Heart left ventricle (tissue), 16 donors: ENCODE data around the gene TJP3. TPM values are rescaled to one million over a fixed set of nuclear protein-coding genes. Genes with fewer than 3 reads are reported as not detected.
"Not testable (repeated sequence)": the region's sequence is repeated elsewhere in the genome, so short reads cannot be mapped to it uniquely, and the experiment has no call there.

Experiments used
- ATAC-seq, 4 donors: fragments of 200-7000 bp; cut with Tn5 transposase; one replicate each; pipeline ENCODE4 v1.9.1; 2020 to 2022; ENCODE audit warnings: moderate library complexity in 4 of 4, mild to moderate bottlenecking in 3 of 4, moderate number of reproducible peaks in 1 of 4
- DNase-seq, 5 donors: peaks; one replicate each; pipeline ENCODE4 v3.0.0-alpha.2; 2020
- H3K27ac ChIP-seq, 12 donors: fragments of 200-600 bp; sonication (generic) in 4 of 12; one replicate each; pipeline versions ENCODE4 v1.5.0 to v1.8.0; 2016 to 2022; ENCODE audit warnings: mild to moderate bottlenecking in 2 of 12
- H3K27me3 ChIP-seq, 9 donors: fragments of 200-600 bp; sonication (generic) in 2 of 9; one replicate each; pipeline versions ENCODE4 v1.5.1 to v1.8.0; 2016 to 2022; ENCODE audit warnings: mild to moderate bottlenecking in 3 of 9
- H3K36me3 ChIP-seq, 9 donors: fragments of 200-600 bp; sonication (generic) in 2 of 9; one replicate each; pipeline versions ENCODE4 v1.5.0 to v1.8.0; 2018 to 2022; ENCODE audit warnings: mild to moderate bottlenecking in 2 of 9
- H3K4me1 ChIP-seq, 12 donors: fragments of 200-600 bp; sonication (generic) in 4 of 12; one replicate each; pipeline versions ENCODE4 v1.5.0 to v1.8.0; 2016 to 2022; ENCODE audit warnings: mild to moderate bottlenecking in 3 of 12
- H3K4me3 ChIP-seq, 12 donors: fragments of 200-600 bp; sonication (generic) in 4 of 12; one replicate each; pipeline versions ENCODE4 v1.5.0 to v1.8.0; 2017 to 2022; ENCODE audit warnings: mild to moderate bottlenecking in 9 of 12, moderate library complexity in 4 of 12
- H3K9me3 ChIP-seq, 12 donors: fragments of 200-600 bp; sonication (generic) in 4 of 12; one replicate each; pipeline versions ENCODE4 v1.5.0 to v1.8.0; 2016 to 2022; ENCODE audit warnings: mild to moderate bottlenecking in 1 of 12
- POLR2A ChIP-seq, 2 donors: fragments of 450-650 bp; IDR thresholded peaks; one replicate each; pipeline ENCODE4 v1.6.1; 2017; ENCODE audit warnings: antibody characterized with exemption in 2 of 2, mild to moderate bottlenecking in 2 of 2, moderate library complexity in 2 of 2
- WGBS, 4 donors: extraction: QIAGEN DNeasy Blood & Tissue Kit in 2 of 4; methylation state at CpG; one replicate each; pipeline versions ENCODE4 v1.1.5 to v1.1.7; 2013 to 2018; 5-methylcytosine and 5-hydroxymethylcytosine counted together
- intact Hi-C, 10 donors: fragments of 100-400 bp; cut with DNase I; formaldehyde crosslinking; loops; one replicate each; pipeline versions ENCODE4 v1.11.1 to v1.14.2; 2022
- polyA plus RNA-seq, 2 donors: library from polyadenylated mRNA; stranded (reverse); fragments of 200-250 nt; gene quantifications; one replicate each; pipeline ENCODE4 v1.2.3, GENCODE V29; 2013
- total RNA-seq, 9 donors: library from RNA; depleted of rRNA in 2 of 9; stranded (reverse); fragments of >200 nt in 2 of 9; fragmentation: NEBNext Ultra II Directional in 3 of 9; extraction: Animal tissue kit (Norgen Biotek cat#: 25700) in 3 of 9; gene quantifications; one replicate each; pipeline versions ENCODE4 v1.1.0 to v1.2.4, GENCODE V29; 2016 to 2023
- TF ChIP-seq, protein P1 (sequence below), 12 donors: fragments of 200-600 bp; sonication (generic) in 4 of 12; IDR thresholded peaks; one replicate each; pipeline versions ENCODE4 v1.5.0 to v1.8.0; 2018 to 2022; ENCODE audit warnings: antibody characterized with exemption in 12 of 12, mild to moderate bottlenecking in 5 of 12
- donor health status: ischemic (EF 13 %, LVEDD 7.1; RV severe dilation, severe dysfunction).
- donor health status: healthy with polysubstance abuse.
- donor health status: DM: no; HTN: yes; CAD: no.
- donor health status: DM: no; HTN: no; CAD: no.
- donor health status: ischemic (EF 25% LVEDD 6.9; RV normal size, moderate dysfunction).
- donor health status: ischemic (EF 25% LVEDD 5.7; RV mildly dilated, moderate dysfunction).
- donor health status: healthy.
- donor health status: DM: yes; HTN: yes; CAD: no.
- donor health status: ischemic (EF 35%, LVEDD 5.7; RV mildly dilated, moderate dysfunction).
- donor health status: nonischemic (EF 11% LVEDD 7.7; RV severe dilation, severe dysfunction).
- donor health status: DM: yes; HTN: yes; CAD: no.
- donor health status: PGD.
- donor health status: ischemic (EF 29% LVEDD 5.4; RV normal size, mild dysfunction).
- donor health status: nonischemic (EF 23%, LVEDD 6.1; RV moderate dilation, normal function).

The TJP3 gene
- total and polyA plus RNA-seq, 11 donors: 0.06 to 0.48 (median 0.41) TPM; not detected in 8

DNA sequence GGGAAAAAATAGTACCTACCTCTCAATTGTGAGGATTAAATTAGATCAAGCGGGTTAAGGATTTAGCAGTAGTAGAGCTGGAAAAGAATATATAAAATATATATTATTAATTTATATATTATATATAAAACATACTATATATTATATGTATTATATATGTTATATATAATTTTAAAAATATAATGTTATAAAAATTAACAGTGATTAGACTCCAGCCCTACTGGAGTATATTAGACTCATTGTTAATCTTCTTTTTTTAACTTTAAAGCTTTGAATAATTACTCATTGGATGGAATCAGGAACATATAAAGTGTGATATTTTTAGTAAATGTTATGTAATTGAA lies 53.9 kb downstream of the TJP3 start:
- intact Hi-C loops: loop anchor here in 6 of 10 donors (5.0 to 10.0 kb wide), 4 partner anchors 60 to 225 kb away; partner anchors contain the start of gene EEF2 (in 5 of the 6)
- no peak for ATAC-seq
- peak overlapping the region in 7 of 12 donors; percentile 67 to 93 (median 87) for H3K4me3 ChIP-seq
- WGBS, 4 donors: 52 to 74% (median 60%) methylated on average over 1 of the region's 1 CpG
- DNase-seq: no peak
- TF ChIP-seq, protein P1, sequence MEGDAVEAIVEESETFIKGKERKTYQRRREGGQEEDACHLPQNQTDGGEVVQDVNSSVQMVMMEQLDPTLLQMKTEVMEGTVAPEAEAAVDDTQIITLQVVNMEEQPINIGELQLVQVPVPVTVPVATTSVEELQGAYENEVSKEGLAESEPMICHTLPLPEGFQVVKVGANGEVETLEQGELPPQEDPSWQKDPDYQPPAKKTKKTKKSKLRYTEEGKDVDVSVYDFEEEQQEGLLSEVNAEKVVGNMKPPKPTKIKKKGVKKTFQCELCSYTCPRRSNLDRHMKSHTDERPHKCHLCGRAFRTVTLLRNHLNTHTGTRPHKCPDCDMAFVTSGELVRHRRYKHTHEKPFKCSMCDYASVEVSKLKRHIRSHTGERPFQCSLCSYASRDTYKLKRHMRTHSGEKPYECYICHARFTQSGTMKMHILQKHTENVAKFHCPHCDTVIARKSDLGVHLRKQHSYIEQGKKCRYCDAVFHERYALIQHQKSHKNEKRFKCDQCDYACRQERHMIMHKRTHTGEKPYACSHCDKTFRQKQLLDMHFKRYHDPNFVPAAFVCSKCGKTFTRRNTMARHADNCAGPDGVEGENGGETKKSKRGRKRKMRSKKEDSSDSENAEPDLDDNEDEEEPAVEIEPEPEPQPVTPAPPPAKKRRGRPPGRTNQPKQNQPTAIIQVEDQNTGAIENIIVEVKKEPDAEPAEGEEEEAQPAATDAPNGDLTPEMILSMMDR (IDR thresholded peaks at IDR 0.05): no peak
- TF ChIP-seq POLR2A (IDR thresholded peaks at IDR 0.05): no peak
- no peaks in the 10 kb centered on the region for H3K9me3 ChIP-seq
- H3K27ac ChIP-seq: peak overlapping the region; percentile 90 to 99 (median 97)
- H3K36me3 ChIP-seq: peaks cover 0 to 51% (median 41%) of the 10 kb centered on the region in 9 donors
- peaks cover 5 to 43% (median 28%) of the 10 kb centered on the region in 12 donors for H3K4me1 ChIP-seq
- no peaks in the 10 kb centered on the region for H3K27me3 ChIP-seq

DNA sequence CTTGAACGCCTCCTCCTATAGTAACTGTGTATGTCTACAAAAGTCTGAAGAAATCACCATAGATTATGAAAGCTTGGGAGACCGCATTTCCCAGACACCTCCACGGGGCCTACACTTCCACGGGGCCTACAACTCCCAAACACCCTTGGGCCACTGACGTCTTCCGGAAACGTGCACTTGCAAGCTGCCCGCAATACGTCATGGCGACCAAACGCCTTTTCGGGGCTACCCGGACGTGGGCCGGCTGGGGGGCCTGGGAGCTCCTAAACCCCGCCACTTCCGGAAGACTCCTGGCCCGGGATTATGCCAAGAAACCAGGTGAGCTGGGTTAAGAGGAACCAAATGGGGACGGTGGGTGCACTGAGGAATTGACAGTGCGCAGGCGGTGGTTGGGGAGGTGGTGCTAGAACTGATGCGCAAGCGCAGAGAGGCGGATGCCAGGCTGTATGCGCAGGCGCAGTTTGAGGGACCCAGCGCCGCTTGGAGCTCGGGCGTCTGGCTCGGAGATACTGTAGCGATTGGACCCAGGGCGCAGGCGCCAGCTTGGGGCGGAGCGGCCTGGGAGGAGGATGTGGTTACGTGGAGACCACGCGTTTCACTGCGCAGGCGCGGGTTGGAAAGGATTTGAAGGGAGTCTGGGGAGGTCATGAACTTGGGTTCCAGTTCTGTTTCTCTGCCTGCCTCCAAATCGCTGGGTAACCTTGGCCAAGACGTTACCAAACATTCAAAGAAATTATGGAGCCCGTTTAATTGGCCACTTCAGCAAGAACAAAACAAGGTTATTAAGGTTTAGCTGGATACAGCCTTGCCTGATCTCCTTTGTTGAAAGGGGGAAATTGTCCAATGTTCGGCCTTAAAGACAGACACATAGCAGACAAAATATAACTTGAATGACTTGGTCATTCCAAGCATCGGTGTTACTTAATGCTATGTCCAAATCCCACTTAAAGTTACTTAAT lies 54.6 kb downstream of the TJP3 start, which contains the start of gene MRPL54:
MRPL54 (plus strand) TSS at position 182 of the 959 bp plus-strand sequence; CDS start at position 201, 19 bp downstream.
- ATAC-seq (peak; percentile 94 to 97 (median 96)), DNase-seq (peak; percentile 99 to 100 (median 99))
- H3K9me3 ChIP-seq: no peaks in the 10 kb centered on the region
- peak within 1 kb of the TSS; percentile 90 to 99 (median 97) for H3K27ac ChIP-seq
- H3K4me1 ChIP-seq: peaks cover 5 to 43% (median 28%) of the 10 kb centered on the region in 12 donors
- intact Hi-C loops: loop anchor here in 6 of 10 donors (5.0 to 10.0 kb wide), 4 partner anchors 60 to 225 kb away; partner anchors contain the start of gene EEF2 (in 5 of the 6)
- no peaks in the 10 kb centered on the region for H3K27me3 ChIP-seq
- peaks cover 0 to 51% (median 41%) of the 10 kb centered on the region in 9 donors for H3K36me3 ChIP-seq
- 3 to 5% (median 4%) methylated on average over 36 to 47 of the region's 47 CpGs for WGBS, 4 donors
- peak within 1 kb of the TSS; percentile 69 to 98 (median 90) for H3K4me3 ChIP-seq
- TF ChIP-seq, protein P1 (IDR thresholded peaks at IDR 0.05): no peak
- peak in 1 of 2 donors; percentile 54 for TF ChIP-seq POLR2A (IDR thresholded peaks at IDR 0.05)

DNA sequence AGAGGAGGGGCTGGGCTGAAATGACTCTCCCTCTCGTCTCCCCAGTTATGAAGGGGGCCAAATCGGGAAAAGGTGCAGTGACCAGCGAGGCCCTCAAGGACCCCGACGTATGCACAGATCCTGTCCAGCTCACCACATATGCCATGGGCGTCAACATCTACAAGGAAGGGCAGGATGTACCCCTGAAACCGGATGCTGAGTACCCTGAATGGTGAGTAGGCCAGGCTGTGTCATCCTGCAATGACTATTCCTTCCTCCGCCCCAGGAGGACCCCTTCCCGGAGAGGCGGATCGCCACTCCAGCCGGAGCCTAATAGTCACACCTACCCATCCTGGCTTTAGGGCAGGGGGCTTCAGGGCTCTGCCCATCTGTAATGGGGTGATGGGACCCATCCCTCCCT lies 56.9 kb downstream of the TJP3 start:
- intact Hi-C loops: loop anchor here in 4 of 10 donors (10.0 kb wide), 2 partner anchors 60 to 220 kb away; partner anchors contain the start of gene EEF2 (in 3 of the 4)

DNA sequence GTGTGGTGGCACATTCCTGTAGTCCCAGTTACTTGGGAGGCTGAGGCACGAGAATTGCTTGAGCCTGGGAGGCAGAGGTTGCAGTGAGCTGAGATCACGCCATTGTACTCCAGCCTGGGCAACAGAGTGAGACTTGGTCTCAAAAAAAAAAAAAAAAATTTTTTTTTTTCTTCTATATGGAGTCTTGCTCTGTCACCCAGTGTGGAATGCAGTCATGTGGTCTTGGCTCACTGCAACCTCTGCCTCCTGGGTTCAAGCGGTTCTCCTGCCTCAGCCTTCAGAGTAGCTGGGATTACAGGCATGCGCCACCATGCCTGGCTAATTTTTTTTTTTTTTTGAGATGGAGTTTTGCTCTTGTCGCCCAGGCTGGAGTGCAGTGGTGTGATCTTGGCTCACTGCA lies 57.6 kb downstream of the TJP3 start:
- intact Hi-C loops: loop anchor here in 4 of 10 donors (10.0 kb wide), 2 partner anchors 59 to 219 kb away; partner anchors contain the start of gene EEF2 (in 3 of the 4)
- H3K27me3 ChIP-seq, H3K4me3 ChIP-seq, DNase-seq, H3K9me3 ChIP-seq, H3K27ac ChIP-seq, ATAC-seq: not testable (repeated sequence)
- H3K36me3 ChIP-seq: peaks cover 0 to 40% (median 28%) of the 10 kb centered on the region in 9 donors
- peaks cover 2 to 23% (median 15%) of the 10 kb centered on the region in 12 donors for H3K4me1 ChIP-seq
- WGBS, 4 donors: 92 to 97% (median 94%) methylated on average over 5 of the region's 5 CpGs

More for the DNA sequence above, 56.9 kb downstream of the TJP3 start:
- WGBS, 4 donors: 89 to 93% (median 91%) methylated on average over 11 to 12 of the region's 12 CpGs
- DNase-seq: no peak
- no peak for ATAC-seq
- H3K9me3 ChIP-seq: no peaks in the 10 kb centered on the region
- H3K4me3 ChIP-seq: no peak overlapping the region
- TF ChIP-seq, protein P1 (IDR thresholded peaks at IDR 0.05): no peak
- TF ChIP-seq POLR2A (IDR thresholded peaks at IDR 0.05): no peak
- H3K27me3 ChIP-seq: no peaks in the 10 kb centered on the region
- no peak overlapping the region for H3K27ac ChIP-seq
- H3K36me3 ChIP-seq: peaks cover 0 to 41% (median 28%) of the 10 kb centered on the region in 9 donors
- H3K4me1 ChIP-seq: peaks cover 5 to 29% (median 19%) of the 10 kb centered on the region in 12 donors
